Fibroblast of lung (primary cell): ENCODE data around the gene CHN2. TPM values are rescaled to one million over a fixed set of nuclear protein-coding genes. Genes with fewer than 3 reads are reported as not detected.

ENCODE experiments used
- DNase-seq, 2 donors: peaks; one replicate each; pipeline versions ENCODE4 v3.0.0 to v3.0.0-alpha.2; 2010; ENCODE audit warnings: low read depth in 2 of 2
- H2AFZ ChIP-seq: 2 replicates; pipeline ENCODE4 v1.5.1; 2012; ENCODE audit warnings: low read length, control low read depth, inconsistent platforms
- H3K27ac ChIP-seq: 2 replicates; pipeline ENCODE4 v1.5.1; 2011; ENCODE audit warnings: low read length, control low read depth; ENCODE audit not compliant: insufficient read depth
- H3K27me3 ChIP-seq: 2 replicates; pipeline ENCODE4 v1.5.1; 2011; ENCODE audit warnings: mild to moderate bottlenecking, low read length; ENCODE audit not compliant: control insufficient read depth, insufficient read depth
- H3K36me3 ChIP-seq: 2 replicates; pipeline ENCODE4 v1.5.1; 2011; ENCODE audit warnings: low read length; ENCODE audit not compliant: control insufficient read depth, insufficient read depth
- H3K4me1 ChIP-seq: 2 replicates; pipeline ENCODE4 v1.5.1; 2011; ENCODE audit warnings: low read length; ENCODE audit not compliant: control insufficient read depth, insufficient read depth; ENCODE audit errors: extremely low read depth
- H3K4me2 ChIP-seq: 2 replicates; pipeline ENCODE4 v1.5.1; 2011; ENCODE audit warnings: low read length, control low read depth; ENCODE audit not compliant: insufficient read depth; ENCODE audit errors: extremely low read depth
- H3K4me3 ChIP-seq, 4 experiments: fragments of 200-600 bp in 1 of 4; sonication (generic) in 1 of 4; replicated peaks in 1 of 4; 2 replicates each; pipeline ENCODE4 v1.5.1; 2011 to 2016; ENCODE audit warnings: low read length in 4 of 4, low read depth in 3 of 4, mild to moderate bottlenecking in 3 of 4, control low read depth in 2 of 4, inconsistent platforms in 1 of 4, mixed read lengths in 1 of 4; ENCODE audit not compliant: insufficient read depth in 1 of 4; ENCODE audit errors: control extremely low read depth in 1 of 4
- H3K79me2 ChIP-seq: 2 replicates; pipeline ENCODE4 v1.5.1; 2012; ENCODE audit warnings: mild to moderate bottlenecking, low read length, inconsistent platforms; ENCODE audit not compliant: control insufficient read depth, insufficient read depth
- H3K9ac ChIP-seq: 2 replicates; pipeline ENCODE4 v1.5.1; 2011; ENCODE audit warnings: mild to moderate bottlenecking, low read length, control low read depth; ENCODE audit not compliant: insufficient read depth
- H3K9me3 ChIP-seq: 2 replicates; pipeline ENCODE4 v1.5.1; 2012; ENCODE audit warnings: low read depth, low read length; ENCODE audit not compliant: control insufficient read depth, insufficient read depth
- H4K20me1 ChIP-seq: 2 replicates; pipeline ENCODE4 v1.5.1; 2011; ENCODE audit warnings: low read length; ENCODE audit not compliant: control insufficient read depth, insufficient read depth; ENCODE audit errors: extremely low read depth
- CTCF ChIP-seq, 2 donors: IDR thresholded peaks in 1 of 2; conservative IDR thresholded peaks in 1 of 2; 1 replicate in 1 of 2; 2 replicates in 1 of 2; pipeline ENCODE4 v1.5.1; 2011 to 2012; ENCODE audit warnings: low read length in 2 of 2, control low read depth in 1 of 2, inconsistent platforms in 1 of 2, low read depth in 1 of 2, mild to moderate bottlenecking in 1 of 2
- EZH2 ChIP-seq: IDR thresholded peaks from 2 replicates; pipeline ENCODE4 v1.5.1; 2012; ENCODE audit warnings: low read length, control low read depth, mild to moderate bottlenecking; ENCODE audit errors: missing control alignments
- polyA plus RNA-seq, 2 donors: library from polyadenylated mRNA; depleted of rRNA in 1 of 2; stranded (reverse) in 1 of 2; unstranded in 1 of 2; fragments of >200 nt; gene quantifications; 2 replicates each; pipeline ENCODE4 v1.2.1, GENCODE V29; 2011 to 2012; ENCODE audit warnings: missing spikeins in 1 of 2
- total RNA-seq: library from RNA; depleted of rRNA; stranded (reverse); fragments of >200 nt; gene quantifications from 2 replicates; pipeline ENCODE4 v1.2.1, GENCODE V29; 2014

The CHN2 gene
- total and polyA plus RNA-seq, 2 donors (not counting 1 experiment from before 2014, with no cell fraction given), result 0.33 to 0.53 TPM

- H3K4me1 ChIP-seq, result no peaks in the 10 kb centered on the region
Measured at GRCh38 chr7:29362380-29362779, 167.8 kb downstream of the CHN2 start.

GRCh38 chr7:29363636-29364425 is 169.3 kb downstream of the CHN2 start:
- Histone ChIP-seq H3K9ac (no peak overlapping the region), H2AFZ (no peak overlapping the region), H3K27ac (no peak overlapping the region), H3K27me3 (no peaks in the 10 kb centered on the region), H3K4me3 (no peak overlapping the region), H3K9me3 (no peaks in the 10 kb centered on the region), H3K4me2 (no peak overlapping the region), H3K4me1 (no peaks in the 10 kb centered on the region), H4K20me1 (no peaks in the 10 kb centered on the region), H3K36me3 (no peaks in the 10 kb centered on the region), H3K79me2 (no peaks in the 10 kb centered on the region)
- TF ChIP-seq EZH2 (no peak), CTCF (conservative IDR thresholded peaks at IDR 0.05 in 1 of 2, IDR thresholded peaks at IDR 0.05 in 1 of 2; ENCODE audit: low read depth in 1 of 2, low read length in 2 of 2) (no peak)
- no peak for DNase-seq

More at GRCh38 chr7:29362380-29362779, 167.8 kb downstream of the CHN2 start:
- no peaks in the 10 kb centered on the region for H3K79me2 ChIP-seq
- no peaks in the 10 kb centered on the region for H3K36me3 ChIP-seq
- TF ChIP-seq EZH2, result no peak
- TF ChIP-seq CTCF (conservative IDR thresholded peaks at IDR 0.05 in 1 of 2, IDR thresholded peaks at IDR 0.05 in 1 of 2; ENCODE audit: low read depth in 1 of 2, low read length in 2 of 2), result no peak
- H2AFZ ChIP-seq, result no peak overlapping the region
- no peaks in the 10 kb centered on the region for H3K9me3 ChIP-seq
- no peaks in the 10 kb centered on the region for H4K20me1 ChIP-seq
- no peak overlapping the region for H3K9ac ChIP-seq
- H3K27me3 ChIP-seq, result no peaks in the 10 kb centered on the region
- no peak overlapping the region for H3K4me3 ChIP-seq
- no peak overlapping the region for H3K27ac ChIP-seq
- no peak for DNase-seq
- no peak overlapping the region for H3K4me2 ChIP-seq

DNA sequence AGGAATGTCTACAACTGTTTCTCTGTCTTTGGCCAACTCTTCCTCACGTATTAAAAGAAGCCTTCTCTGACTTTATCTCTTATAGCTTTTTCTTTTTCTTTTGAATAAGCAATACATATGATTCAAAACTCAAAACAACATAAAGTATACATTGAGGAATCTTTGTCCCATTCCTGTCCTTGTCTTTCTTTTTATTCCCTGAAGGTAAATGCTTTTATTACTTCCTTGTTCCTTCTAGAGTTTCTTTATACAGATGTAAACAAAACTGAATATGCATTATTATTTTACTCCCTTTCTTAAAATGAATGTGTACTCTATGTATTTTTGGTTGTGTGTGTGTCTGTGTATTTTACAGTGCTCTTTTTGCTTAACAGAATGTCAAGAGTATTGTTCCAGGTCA is 170.1 kb downstream of the CHN2 start:
- no peaks in the 10 kb centered on the region for H3K9me3 ChIP-seq
- H2AFZ ChIP-seq, result no peak overlapping the region
- H3K4me2 ChIP-seq, result no peak overlapping the region
- H3K36me3 ChIP-seq, result no peaks in the 10 kb centered on the region
- no peak overlapping the region for H3K4me3 ChIP-seq
- H3K4me1 ChIP-seq, result no peaks in the 10 kb centered on the region
- no peaks in the 10 kb centered on the region for H3K27me3 ChIP-seq
- no peak for TF ChIP-seq CTCF (conservative IDR thresholded peaks at IDR 0.05 in 1 of 2, IDR thresholded peaks at IDR 0.05 in 1 of 2; ENCODE audit: low read depth in 1 of 2, low read length in 2 of 2)
- no peak for TF ChIP-seq EZH2
- H3K27ac ChIP-seq, result no peak overlapping the region
- no peaks in the 10 kb centered on the region for H3K79me2 ChIP-seq
- no peaks in the 10 kb centered on the region for H4K20me1 ChIP-seq
- DNase-seq, result no peak
- H3K9ac ChIP-seq, result no peak overlapping the region
